ENCODE measurements around the gene WWOX. TPM values are rescaled to one million over a fixed set of nuclear protein-coding genes. Genes with fewer than 3 reads are reported as not detected.

WWOX gene
- total RNA-seq, 4 donors from 2014 or later = 12.9 to 53.5 (median 25.6) TPM

- no peaks in the 10 kb centered on the region for H3K4me1 ChIP-seq
- H3K27me3 ChIP-seq = no peaks in the 10 kb centered on the region
- 68 to 73% methylated on average over 6 to 10 of the region's 13 CpGs for WGBS, 2 donors (ENCODE audit: low coverage in 1 of 2)
- no peak overlapping the region for H3K27ac ChIP-seq
- no peaks in the 10 kb centered on the region for H3K36me3 ChIP-seq
- no peaks in the 10 kb centered on the region for H3K9me3 ChIP-seq
- TF ChIP-seq, protein P1, sequence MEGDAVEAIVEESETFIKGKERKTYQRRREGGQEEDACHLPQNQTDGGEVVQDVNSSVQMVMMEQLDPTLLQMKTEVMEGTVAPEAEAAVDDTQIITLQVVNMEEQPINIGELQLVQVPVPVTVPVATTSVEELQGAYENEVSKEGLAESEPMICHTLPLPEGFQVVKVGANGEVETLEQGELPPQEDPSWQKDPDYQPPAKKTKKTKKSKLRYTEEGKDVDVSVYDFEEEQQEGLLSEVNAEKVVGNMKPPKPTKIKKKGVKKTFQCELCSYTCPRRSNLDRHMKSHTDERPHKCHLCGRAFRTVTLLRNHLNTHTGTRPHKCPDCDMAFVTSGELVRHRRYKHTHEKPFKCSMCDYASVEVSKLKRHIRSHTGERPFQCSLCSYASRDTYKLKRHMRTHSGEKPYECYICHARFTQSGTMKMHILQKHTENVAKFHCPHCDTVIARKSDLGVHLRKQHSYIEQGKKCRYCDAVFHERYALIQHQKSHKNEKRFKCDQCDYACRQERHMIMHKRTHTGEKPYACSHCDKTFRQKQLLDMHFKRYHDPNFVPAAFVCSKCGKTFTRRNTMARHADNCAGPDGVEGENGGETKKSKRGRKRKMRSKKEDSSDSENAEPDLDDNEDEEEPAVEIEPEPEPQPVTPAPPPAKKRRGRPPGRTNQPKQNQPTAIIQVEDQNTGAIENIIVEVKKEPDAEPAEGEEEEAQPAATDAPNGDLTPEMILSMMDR (IDR thresholded peaks at IDR 0.05) = no peak
- no peak for TF ChIP-seq EP300 (IDR thresholded peaks at IDR 0.05)
- no peak for TF ChIP-seq POLR2A (IDR thresholded peaks at IDR 0.05)
- no peak for TF ChIP-seq POLR2AphosphoS5 (IDR thresholded peaks at IDR 0.05)
- no peak for ATAC-seq
- no peak overlapping the region for H3K4me3 ChIP-seq
These were observed 1051.3 kb downstream of the WWOX start for GRCh38 chr16:79150632-79151310.

- no peak overlapping the region for H3K4me3 ChIP-seq
- WGBS, 2 donors (ENCODE audit: low coverage in 1 of 2) = 61 to 81% methylated on average over 3 of the region's 3 CpGs
- H3K4me1 ChIP-seq = no peaks in the 10 kb centered on the region
- no peaks in the 10 kb centered on the region for H3K36me3 ChIP-seq
- ATAC-seq = no peak
- TF ChIP-seq POLR2AphosphoS5 (IDR thresholded peaks at IDR 0.05) (no peak), POLR2A (IDR thresholded peaks at IDR 0.05) (no peak), EP300 (IDR thresholded peaks at IDR 0.05) (no peak)
- TF ChIP-seq, protein P1 (IDR thresholded peaks at IDR 0.05) = no peak
- H3K27ac ChIP-seq = no peak overlapping the region
- H3K9me3 ChIP-seq = no peaks in the 10 kb centered on the region
- H3K27me3 ChIP-seq = no peaks in the 10 kb centered on the region
These were observed 1054.6 kb downstream of the WWOX start for GRCh38 chr16:79154086-79154485.

DNA sequence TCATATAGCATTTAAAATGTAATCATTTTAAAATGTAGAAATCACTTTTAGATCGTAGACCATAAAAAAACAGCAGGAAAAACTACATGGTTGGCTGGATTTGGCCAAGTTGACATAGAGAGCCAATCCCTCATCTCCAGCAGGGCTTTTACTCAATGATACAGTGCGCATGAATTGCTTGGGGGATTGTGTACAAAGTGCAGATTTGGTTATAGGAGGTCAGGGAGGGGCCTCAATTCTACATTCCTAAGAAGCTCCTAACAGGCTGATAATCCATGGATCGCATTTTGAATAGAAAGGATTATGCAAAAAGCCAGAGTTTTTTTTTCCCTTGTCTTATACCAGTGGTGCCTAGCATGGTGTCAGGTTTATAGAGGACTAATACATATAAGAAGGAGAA lies 1056.0 kb downstream of the WWOX start:
- no peak for TF ChIP-seq POLR2AphosphoS5 (IDR thresholded peaks at IDR 0.05)
- no peak for TF ChIP-seq EP300 (IDR thresholded peaks at IDR 0.05)
- TF ChIP-seq, protein P1 (IDR thresholded peaks at IDR 0.05) = no peak
- TF ChIP-seq POLR2A (IDR thresholded peaks at IDR 0.05) = no peak
- no peak for ATAC-seq
- Histone ChIP-seq H3K27me3 (no peaks in the 10 kb centered on the region), H3K4me1 (no peaks in the 10 kb centered on the region), H3K36me3 (no peaks in the 10 kb centered on the region), H3K27ac (no peak overlapping the region), H3K9me3 (no peaks in the 10 kb centered on the region), H3K4me3 (no peak overlapping the region)
- 94 to 100% methylated on average over 1 to 3 of the region's 3 CpGs for WGBS, 2 donors (ENCODE audit: low coverage in 1 of 2)

GRCh38 chr16:79155904-79156303 lies 1056.5 kb downstream of the WWOX start:
- H3K9me3 ChIP-seq = no peaks in the 10 kb centered on the region
- no peaks in the 10 kb centered on the region for H3K4me1 ChIP-seq
- TF ChIP-seq POLR2AphosphoS5 (IDR thresholded peaks at IDR 0.05) = no peak
- no peak for TF ChIP-seq EP300 (IDR thresholded peaks at IDR 0.05)
- TF ChIP-seq, protein P1 (IDR thresholded peaks at IDR 0.05) = no peak
- TF ChIP-seq POLR2A (IDR thresholded peaks at IDR 0.05) = no peak
- 82 to 83% methylated on average over 3 to 4 of the region's 4 CpGs for WGBS, 2 donors (ENCODE audit: low coverage in 1 of 2)
- H3K4me3 ChIP-seq = no peak overlapping the region
- no peak for ATAC-seq
- H3K36me3 ChIP-seq = no peaks in the 10 kb centered on the region
- no peak overlapping the region for H3K27ac ChIP-seq
- no peaks in the 10 kb centered on the region for H3K27me3 ChIP-seq

GRCh38 chr16:79156761-79157160 lies 1057.3 kb downstream of the WWOX start:
- H3K27me3 ChIP-seq = no peaks in the 10 kb centered on the region
- ATAC-seq = no peak
- no peaks in the 10 kb centered on the region for H3K36me3 ChIP-seq
- H3K9me3 ChIP-seq = no peaks in the 10 kb centered on the region
- no peaks in the 10 kb centered on the region for H3K4me1 ChIP-seq
- WGBS, 2 donors (ENCODE audit: low coverage in 1 of 2) = 78% methylated on average over 1 of the region's 1 CpG; no CpG with 5 or more reads in 1 of the 2 donors
- TF ChIP-seq POLR2A (IDR thresholded peaks at IDR 0.05) = no peak
- H3K27ac ChIP-seq = no peak overlapping the region
- H3K4me3 ChIP-seq = no peak overlapping the region

Measured in gastroesophageal sphincter (tissue), 4 donors.